ENCODE results near the gene FKBP9.
"Not testable (repeated sequence)": the region's sequence is repeated elsewhere in the genome, so short reads cannot be mapped to it uniquely, and the experiment has no call there.

FKBP9 gene

GRCh38 chr7:32991975-32992700, 34.9 kb downstream of the FKBP9 start:
- not testable (repeated sequence) for FAIRE-seq; DNase-seq (ENCODE audit: insufficient read length, low spot score)

GRCh38 chr7:32992750-32993149, 35.5 kb downstream of the FKBP9 start:
- FAIRE-seq; DNase-seq (ENCODE audit: insufficient read length, low spot score): not testable (repeated sequence)

GRCh38 chr7:32997956-32998355, 40.7 kb downstream of the FKBP9 start:
- not testable (repeated sequence) for FAIRE-seq; DNase-seq (ENCODE audit: insufficient read length, low spot score)

- not testable (repeated sequence) for FAIRE-seq; DNase-seq (ENCODE audit: insufficient read length, low spot score)
These were observed 41.3 kb downstream of the FKBP9 start for GRCh38 chr7:32998361-32999171.

GRCh38 chr7:32999380-32999779, 42.1 kb downstream of the FKBP9 start:
- DNase-seq (ENCODE audit: insufficient read length, low spot score); FAIRE-seq: not testable (repeated sequence)

- DNase-seq (ENCODE audit: insufficient read length, low spot score); FAIRE-seq: not testable (repeated sequence)
These were observed 45.9 kb downstream of the FKBP9 start for GRCh38 chr7:33003111-33003510.

- not testable (repeated sequence) for DNase-seq (ENCODE audit: insufficient read length, low spot score); FAIRE-seq
These were observed 46.9 kb downstream of the FKBP9 start for GRCh38 chr7:33004104-33004616.

GRCh38 chr7:33005193-33005592, 48.0 kb downstream of the FKBP9 start:
- FAIRE-seq; DNase-seq (ENCODE audit: insufficient read length, low spot score): not testable (repeated sequence)

GRCh38 chr7:33005690-33006089, 48.5 kb downstream of the FKBP9 start:
- DNase-seq (ENCODE audit: insufficient read length, low spot score); FAIRE-seq: not testable (repeated sequence)

GRCh38 chr7:33009734-33010133, 52.5 kb downstream of the FKBP9 start:
- FAIRE-seq, result no peak
- DNase-seq (ENCODE audit: insufficient read length, low spot score), result no peak
- no peak for TF ChIP-seq POLR2A (IDR thresholded peaks at IDR 0.05; ENCODE audit: low read depth, low read length)

GRCh38 chr7:33012364-33012763, 55.1 kb downstream of the FKBP9 start:
- TF ChIP-seq POLR2A (IDR thresholded peaks at IDR 0.05; ENCODE audit: low read depth, low read length), result no peak
- no peak for FAIRE-seq
- no peak for DNase-seq (ENCODE audit: insufficient read length, low spot score)

- FAIRE-seq, result no peak
- no peak for DNase-seq (ENCODE audit: insufficient read length, low spot score)
- TF ChIP-seq POLR2A (IDR thresholded peaks at IDR 0.05; ENCODE audit: low read depth, low read length), result no peak
These were observed 67.0 kb downstream of the FKBP9 start for GRCh38 chr7:33024189-33024757.

GRCh38 chr7:33035776-33036175, 78.5 kb downstream of the FKBP9 start:
- no peak for TF ChIP-seq POLR2A (IDR thresholded peaks at IDR 0.05; ENCODE audit: low read depth, low read length)
- no peak for DNase-seq (ENCODE audit: insufficient read length, low spot score)

GRCh38 chr7:33038639-33039038, 81.4 kb downstream of the FKBP9 start:
- FAIRE-seq (no peak), DNase-seq (ENCODE audit: insufficient read length, low spot score) (no peak)
- no peak for TF ChIP-seq POLR2A (IDR thresholded peaks at IDR 0.05; ENCODE audit: low read depth, low read length)

More at GRCh38 chr7:33035776-33036175, 78.5 kb downstream of the FKBP9 start:
- peak; percentile 84 for FAIRE-seq
